ENCODE measurements around the gene FNDC8. TPM values are rescaled to one million over a fixed set of nuclear protein-coding genes. Genes with fewer than 3 reads are reported as not detected.

The FNDC8 gene
- total RNA-seq = not detected

DNA sequence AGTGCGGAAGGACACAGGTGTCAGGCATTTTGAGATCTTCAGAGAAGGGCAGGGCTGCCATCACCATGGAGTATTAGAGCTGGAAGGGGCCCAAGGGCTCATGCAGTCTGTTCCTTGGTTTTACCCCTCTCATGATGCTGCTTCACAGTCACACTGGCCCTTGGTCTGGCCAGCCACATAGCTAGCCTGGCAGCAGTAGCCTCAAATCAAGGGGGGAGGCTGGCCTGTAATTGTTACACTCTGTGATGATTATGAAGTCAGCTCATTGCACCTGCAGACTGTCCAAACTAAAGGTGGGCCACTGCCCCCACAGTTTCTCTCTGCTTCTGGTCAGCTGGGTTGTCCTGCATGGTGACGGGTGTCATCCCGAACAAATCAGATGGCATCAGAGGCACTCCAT lies at the start of gene FNDC8:
Gene FNDC8 (plus strand): TSS at position 301 of the 400 bp plus-strand sequence. CDS start 79 bp downstream, at position 380.
- intact Hi-C loops (cut with DNase I) = loop anchor here (5.0 kb wide), 1 partner anchor 699 kb away; no protein-coding TSS in a partner anchor
- no peaks in the 10 kb centered on the region for H3K36me3 ChIP-seq (replicated peaks in 1 of 2; ENCODE audit: insufficient read depth in 1 of 2, low read depth in 2 of 2)
- no peak within 1 kb of the TSS for H3K4me3 ChIP-seq

GRCh38 chr17:35073183-35073790 lies 48.1 kb upstream of the FNDC8 start:
- no peak for TF ChIP-seq CTCF (IDR thresholded peaks at IDR 0.05)
- Histone ChIP-seq H3K27ac (peak overlapping the region in 2 of 4 donors; percentile 50 to 69), H3K9me3 (peaks cover 0 to 2% (median 0%) of the 10 kb centered on the region in 3 donors), H3K4me1 (peaks cover 55% of the 10 kb centered on the region), H3K4me3 (no peak overlapping the region), H3K36me3 (replicated peaks in 1 of 2; ENCODE audit: insufficient read depth in 1 of 2, low read depth in 2 of 2) (no peaks in the 10 kb centered on the region), H3K27me3 (no peaks in the 10 kb centered on the region)
- DNase-seq (no peak), ATAC-seq (no peak)
- intact Hi-C loops (cut with DNase I) = no loop called here
- WGBS, 2 donors = 77 to 82% methylated on average over 3 of the region's 3 CpGs

More for the DNA sequence above, at the start of gene FNDC8:
- H3K9me3 ChIP-seq = no peaks in the 10 kb centered on the region
- 86 to 93% methylated on average over 3 of the region's 3 CpGs for WGBS, 2 donors
- no peak within 1 kb of the TSS for H3K27ac ChIP-seq
- no peak for DNase-seq
- ATAC-seq = no peak
- peaks cover 17% of the 10 kb centered on the region for H3K4me1 ChIP-seq
- TF ChIP-seq CTCF (IDR thresholded peaks at IDR 0.05) (no peak), POLR2A (IDR thresholded peaks at IDR 0.05) (no peak)
- no peaks in the 10 kb centered on the region for H3K27me3 ChIP-seq

DNA sequence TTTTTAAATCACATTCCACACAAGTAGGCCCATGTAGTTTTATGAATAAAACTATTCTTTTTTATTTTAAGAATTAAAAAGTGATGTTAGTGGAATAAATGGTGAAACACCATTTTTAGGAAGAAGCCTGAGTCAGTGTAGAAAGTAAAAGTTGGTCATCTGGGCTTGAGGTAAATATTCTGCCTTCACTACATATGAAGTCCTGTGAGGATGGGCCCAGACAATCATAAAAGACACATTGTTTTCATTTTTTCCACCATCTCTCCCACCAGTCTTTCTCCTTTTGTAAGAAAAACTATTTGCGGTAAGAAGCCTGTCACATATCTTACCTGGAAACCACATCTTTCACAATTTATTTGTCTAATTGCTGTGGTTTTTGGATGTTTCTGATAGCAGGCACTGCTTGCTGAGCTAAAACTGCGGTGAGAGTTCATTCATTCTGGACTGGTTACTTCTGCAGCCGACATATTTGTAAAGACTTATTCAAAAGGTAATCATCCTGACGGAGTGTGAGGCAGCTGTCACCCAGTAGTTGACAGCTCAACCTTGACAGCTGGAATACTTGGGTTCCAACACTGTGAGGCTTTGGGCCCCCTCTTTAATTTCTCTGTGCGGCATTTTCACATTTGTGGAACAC lies 47.3 kb upstream of the FNDC8 start:
- WGBS, 2 donors = 31 to 47% methylated on average over 5 of the region's 5 CpGs
- Histone ChIP-seq H3K27me3 (no peaks in the 10 kb centered on the region), H3K9me3 (peaks cover 0 to 2% (median 0%) of the 10 kb centered on the region in 3 donors), H3K4me3 (no peak overlapping the region), H3K4me1 (peaks cover 47% of the 10 kb centered on the region), H3K27ac (peak overlapping the region; percentile 41 to 69 (median 56)), H3K36me3 (replicated peaks in 1 of 2; ENCODE audit: insufficient read depth in 1 of 2, low read depth in 2 of 2) (no peaks in the 10 kb centered on the region)
- TF ChIP-seq POLR2A (IDR thresholded peaks at IDR 0.05) (no peak), CTCF (IDR thresholded peaks at IDR 0.05) (no peak)
- intact Hi-C loops (cut with DNase I) = no loop called here
- ATAC-seq (no peak), DNase-seq (no peak)

DNA sequence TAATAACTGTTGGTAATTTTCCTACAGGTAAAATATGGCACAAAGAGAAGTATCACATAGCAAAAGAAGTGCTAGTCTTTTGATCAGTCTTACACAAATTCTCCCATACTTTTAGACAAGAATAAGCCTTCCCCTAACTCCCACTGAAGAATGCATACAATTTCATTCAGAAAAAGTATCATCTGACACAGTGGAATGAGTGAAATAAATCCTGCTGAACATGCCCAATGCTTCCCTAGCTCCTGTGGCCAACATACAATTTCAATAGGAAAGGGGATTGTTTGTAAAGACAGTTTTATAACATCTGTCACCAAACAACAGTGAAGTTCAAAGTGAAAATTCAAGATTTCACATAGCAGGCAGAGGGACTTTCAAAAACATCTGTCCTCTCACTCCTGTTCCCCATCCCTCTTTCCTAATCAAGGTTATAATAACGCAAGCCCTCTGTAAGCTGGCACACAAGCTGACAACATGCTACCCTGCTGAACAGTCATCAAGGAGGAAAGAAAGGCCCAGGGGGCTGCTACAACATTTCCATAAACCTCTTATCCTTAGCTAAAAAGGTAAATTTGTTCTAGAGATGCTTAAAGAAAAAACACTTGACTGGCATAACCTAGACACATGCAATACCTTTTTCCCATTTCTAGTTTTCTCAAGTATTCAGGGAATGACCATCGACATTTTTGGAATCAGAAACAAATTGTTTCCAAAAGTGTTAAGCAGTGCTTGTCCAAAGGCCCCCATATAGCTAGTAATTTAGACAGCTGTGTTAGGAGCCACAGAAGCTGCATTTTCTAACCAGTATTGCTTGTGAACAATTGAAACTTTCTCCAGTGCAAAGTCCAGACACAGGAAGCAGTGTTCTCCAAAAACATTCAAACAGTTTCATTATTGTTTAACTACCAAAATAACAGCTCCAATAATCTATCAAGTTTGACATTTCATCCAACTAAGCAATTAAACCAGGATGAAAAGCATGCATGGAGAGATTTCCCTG lies 46.4 kb upstream of the FNDC8 start:
- peak; percentile 71 for ATAC-seq
- no peak for DNase-seq
- intact Hi-C loops (cut with DNase I) = no loop called here
- no peaks in the 10 kb centered on the region for H3K36me3 ChIP-seq (replicated peaks in 1 of 2; ENCODE audit: insufficient read depth in 1 of 2, low read depth in 2 of 2)
- TF ChIP-seq CTCF (IDR thresholded peaks at IDR 0.05) (peak in 1 of 7 experiments; percentile 5), POLR2A (IDR thresholded peaks at IDR 0.05) (no peak)
- peaks cover 0 to 2% (median 0%) of the 10 kb centered on the region in 3 donors for H3K9me3 ChIP-seq
- H3K27me3 ChIP-seq = no peaks in the 10 kb centered on the region
- H3K27ac ChIP-seq = peak overlapping the region; percentile 41 to 69 (median 56)
- 9 to 13% methylated on average over 2 of the region's 2 CpGs for WGBS, 2 donors
- H3K4me3 ChIP-seq = no peak overlapping the region
- H3K4me1 ChIP-seq = peaks cover 38% of the 10 kb centered on the region
